ENCODE measurements around the gene TGFB2. TPM values are rescaled to one million over a fixed set of nuclear protein-coding genes. Genes with fewer than 3 reads are reported as not detected.

TGFB2 gene
- total RNA-seq, 1 donor from 2014 or later = 0.44 TPM

DNA sequence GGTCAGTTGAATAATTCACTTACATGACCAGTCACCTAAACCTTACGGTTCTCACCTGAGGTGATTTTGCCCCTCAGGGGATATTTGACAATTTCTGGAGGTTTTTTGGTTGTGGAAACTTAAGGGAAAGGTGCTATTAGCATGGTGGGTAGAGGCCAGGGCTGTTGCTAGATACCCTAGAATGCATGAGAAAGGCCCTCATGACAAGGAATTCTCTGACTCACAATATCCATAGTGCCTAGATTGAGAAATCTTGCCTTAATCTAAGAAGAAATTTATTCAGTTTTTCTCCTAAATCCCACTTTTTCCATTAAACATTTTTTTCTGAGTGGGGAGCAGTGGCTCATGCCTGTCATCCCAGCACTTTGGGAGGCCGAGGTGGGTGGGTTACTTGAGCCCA is 119.7 kb downstream of the TGFB2 start:
- ATAC-seq = no peak

DNA sequence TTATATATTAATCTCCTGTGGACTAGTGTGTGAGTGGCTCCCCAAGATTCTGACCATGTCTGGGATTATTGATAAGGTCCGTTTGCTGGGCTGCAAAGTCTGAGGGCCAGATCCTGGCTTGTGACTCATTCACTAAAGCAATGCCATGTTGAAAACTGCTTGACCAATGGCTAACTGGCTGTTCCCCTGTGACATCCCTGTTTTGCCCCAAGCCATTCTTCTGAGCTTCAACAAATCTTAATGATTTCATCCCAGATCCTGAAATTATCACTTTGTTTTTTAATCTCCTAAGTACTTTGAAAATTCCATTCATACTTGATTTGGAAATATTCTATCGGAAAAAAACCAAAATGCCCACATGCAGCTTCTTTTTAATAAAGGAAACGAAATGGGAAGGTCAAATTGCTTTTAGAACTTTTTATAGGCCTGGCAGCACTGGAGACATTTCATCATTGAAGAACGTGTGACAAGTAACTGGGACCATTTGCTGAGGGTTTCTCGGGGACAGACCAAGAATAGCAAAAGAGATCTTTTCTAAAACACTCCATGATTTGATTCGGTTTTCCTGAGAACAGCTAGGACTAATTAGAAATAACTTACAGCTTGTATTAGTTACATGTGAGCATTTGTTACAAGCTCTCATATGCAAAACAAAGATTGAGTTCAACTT is 121.3 kb downstream of the TGFB2 start:
- ATAC-seq = no peak

DNA sequence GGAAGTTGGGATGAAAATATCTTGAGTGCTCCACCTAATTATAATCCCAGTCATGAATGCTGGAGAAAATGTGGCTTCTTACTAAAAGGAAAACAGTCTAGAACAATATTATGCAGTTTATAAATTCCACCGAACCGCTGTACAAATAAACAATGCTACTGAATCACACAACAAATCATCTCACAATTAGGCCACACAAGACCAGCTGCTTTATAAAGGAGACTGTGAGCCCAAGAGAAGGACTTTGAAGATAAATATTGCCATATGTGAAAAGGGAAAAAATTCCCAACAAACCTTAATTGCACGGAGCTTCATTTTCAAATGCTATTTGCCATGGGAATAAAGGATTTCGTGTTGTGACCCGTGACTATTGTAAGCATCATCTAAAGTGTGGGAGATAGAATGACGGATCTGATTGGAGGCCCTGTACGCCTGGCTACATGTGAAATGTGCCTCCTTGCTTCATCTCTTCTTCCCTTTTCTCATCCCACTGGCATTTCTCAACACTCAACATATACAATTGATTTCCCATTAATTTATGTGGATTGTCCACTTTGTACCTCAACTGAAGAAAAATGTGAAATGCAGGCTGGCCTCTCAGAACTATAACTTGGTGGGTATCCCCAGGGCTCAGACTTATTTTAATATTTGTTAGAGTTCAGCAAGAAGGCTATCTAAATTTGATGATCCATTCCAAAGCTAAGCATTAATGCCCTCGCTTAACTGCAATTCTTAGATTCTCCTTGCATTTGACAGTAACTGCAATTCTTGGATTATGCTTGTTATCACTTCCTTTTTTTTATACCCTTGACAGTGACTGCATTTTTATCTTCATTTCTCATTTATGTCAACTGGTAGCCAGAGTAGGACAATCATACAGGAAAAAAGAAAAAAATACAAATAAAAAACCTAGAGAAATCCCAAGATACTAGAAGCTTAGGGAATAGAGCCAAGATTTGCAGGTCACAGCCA is 122.3 kb downstream of the TGFB2 start:
- ATAC-seq = no peak

DNA sequence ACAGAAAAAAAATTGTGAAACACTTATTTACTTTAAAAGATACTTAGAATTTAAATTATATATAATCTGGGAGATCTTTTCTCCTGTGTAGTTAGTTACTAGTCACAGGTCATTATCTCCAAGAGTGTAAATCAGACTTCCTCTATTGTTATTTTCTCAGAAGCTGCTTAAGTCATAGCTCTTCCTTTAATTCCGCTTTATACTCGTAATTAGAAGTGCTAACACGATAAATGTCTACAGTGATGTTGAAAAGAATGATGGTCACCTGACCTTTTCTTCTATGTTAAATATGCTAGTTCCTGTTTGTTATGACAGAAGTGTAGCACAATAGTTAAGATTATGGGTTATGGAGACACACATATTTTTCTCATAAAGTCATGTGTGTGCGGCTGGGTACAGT is 123.6 kb downstream of the TGFB2 start:
- no peak for ATAC-seq

DNA sequence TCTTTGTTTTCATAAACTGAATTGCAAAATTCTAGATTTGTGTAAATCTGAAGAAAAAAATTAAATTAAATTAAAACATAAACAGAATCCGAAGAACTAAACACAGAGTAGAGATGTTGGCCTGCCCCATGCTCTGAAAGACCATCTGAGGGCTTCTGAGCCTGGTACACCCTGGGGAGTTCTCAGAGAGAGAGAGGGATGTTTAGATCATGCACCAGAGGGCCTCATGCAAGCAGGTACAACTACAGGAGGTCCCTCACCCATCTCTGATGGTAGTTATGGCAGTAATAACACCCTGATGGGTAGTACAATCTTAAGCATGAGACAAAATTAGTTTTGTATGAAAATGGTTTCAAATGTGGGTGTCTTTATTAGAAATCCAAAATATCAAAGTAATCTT is 127.7 kb downstream of the TGFB2 start:
- ATAC-seq = no peak

DNA sequence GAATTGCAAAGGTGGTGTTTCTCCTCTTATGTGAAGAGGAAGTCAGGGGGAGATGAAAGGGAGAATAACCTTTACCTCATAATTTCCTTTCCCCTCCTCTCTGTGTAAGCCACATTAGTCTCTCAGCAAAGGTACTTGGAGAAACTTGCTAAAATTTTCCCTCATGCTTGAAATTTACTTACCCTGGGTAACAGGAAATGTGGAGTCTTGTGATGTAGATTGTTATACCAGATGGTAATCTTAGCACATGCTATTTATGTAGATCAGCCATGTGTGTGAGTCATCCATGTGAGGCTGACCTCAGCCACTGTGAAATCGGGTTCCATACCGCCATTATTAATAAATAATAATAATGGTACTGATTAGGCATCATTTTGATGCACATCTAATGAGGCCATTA is 128.4 kb downstream of the TGFB2 start:
- ATAC-seq = no peak

DNA sequence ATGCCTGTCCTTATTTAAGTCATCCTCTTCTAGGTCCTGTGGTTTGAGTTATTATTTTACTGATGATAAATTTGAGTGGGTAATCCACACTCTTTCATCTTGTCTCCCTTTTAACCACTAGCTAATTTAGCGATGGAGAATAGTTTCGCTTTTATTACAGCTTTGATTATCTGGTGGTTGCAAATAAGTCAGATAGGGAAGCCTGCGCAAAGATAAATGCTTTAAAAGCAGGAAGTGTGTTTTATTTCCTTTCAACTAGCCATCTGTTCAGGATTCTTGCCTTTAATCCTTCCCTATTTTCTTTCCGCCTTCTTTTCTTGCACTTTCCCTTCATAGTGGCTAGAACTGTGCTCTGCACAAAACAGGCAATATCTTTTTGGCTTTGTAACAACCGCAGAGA is 129.0 kb downstream of the TGFB2 start:
- no peak for ATAC-seq

DNA sequence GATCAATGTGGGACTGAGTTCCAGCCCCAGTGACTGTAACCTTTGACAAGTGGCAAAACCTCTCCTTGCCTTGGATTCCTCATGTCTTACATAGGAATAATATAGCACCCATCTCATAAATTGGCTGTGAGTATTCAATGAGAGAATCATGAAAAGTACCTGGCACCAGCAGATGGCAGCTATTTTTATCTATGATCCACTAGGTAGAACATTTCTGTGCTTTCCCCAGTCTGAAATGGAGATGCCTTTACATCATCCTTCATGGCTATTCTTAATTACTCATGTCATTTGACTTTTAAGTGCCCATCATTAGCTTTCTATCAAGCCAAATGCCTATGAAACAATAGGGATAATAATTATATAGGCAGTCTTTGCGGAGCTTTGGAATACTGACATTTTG is 130.1 kb downstream of the TGFB2 start:
- ATAC-seq = no peak

DNA sequence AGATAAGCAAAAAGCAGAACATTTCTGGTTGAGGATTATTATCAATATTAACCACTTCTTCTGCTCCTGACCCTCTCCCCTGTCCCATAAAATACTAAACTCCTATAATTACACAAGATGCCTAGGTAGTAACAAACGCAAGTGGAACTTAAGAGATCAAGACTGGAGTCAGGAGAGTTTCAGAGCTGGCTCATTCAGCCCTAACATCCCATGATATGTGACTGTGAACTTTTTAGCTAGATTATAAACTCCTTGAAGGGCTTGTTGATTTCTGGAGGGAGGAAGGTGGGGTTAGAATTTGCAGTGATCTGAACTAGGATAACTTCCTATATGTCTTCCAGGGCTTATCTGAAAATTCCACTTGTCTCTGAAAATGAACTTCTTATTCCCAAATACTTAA is 130.6 kb downstream of the TGFB2 start:
- ATAC-seq = no peak

DNA sequence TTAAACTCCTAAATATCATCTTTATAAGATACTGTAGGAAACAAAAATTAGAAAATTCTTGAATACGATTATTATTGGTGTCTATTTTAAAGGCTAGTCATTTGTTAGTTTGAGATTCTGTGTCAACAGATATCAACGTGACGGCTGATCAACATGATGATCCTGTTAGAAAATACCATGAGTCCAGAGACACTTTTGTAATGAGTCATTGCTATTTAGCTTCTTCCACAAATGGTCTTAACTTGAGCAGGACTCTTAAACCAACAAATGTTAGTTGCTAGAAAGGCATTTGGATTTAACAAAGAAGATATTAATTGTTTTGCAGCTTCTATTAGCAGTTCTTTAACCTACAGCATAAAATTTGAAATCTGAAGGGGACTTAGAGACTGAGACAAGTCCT is 131.2 kb downstream of the TGFB2 start:
- no peak for ATAC-seq

DNA sequence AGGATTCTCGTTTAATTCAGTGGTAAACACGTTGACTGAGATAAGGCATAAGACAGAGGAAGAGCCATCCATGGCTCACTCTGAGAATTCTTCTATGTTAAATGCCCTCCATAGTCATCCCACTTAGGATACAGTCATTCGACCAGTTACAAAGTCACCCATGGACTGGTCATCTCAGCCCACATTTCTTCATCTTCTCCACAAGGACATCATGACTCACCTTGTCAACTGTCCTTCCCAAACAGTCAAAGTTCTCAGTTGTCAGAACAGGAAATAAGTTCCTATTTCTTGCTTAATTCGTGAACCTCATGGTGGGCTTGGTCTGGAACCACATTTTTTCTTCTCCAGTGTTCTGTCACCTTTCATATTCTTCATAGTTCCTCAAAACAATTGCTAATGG is 133.2 kb downstream of the TGFB2 start:
- ATAC-seq = no peak

DNA sequence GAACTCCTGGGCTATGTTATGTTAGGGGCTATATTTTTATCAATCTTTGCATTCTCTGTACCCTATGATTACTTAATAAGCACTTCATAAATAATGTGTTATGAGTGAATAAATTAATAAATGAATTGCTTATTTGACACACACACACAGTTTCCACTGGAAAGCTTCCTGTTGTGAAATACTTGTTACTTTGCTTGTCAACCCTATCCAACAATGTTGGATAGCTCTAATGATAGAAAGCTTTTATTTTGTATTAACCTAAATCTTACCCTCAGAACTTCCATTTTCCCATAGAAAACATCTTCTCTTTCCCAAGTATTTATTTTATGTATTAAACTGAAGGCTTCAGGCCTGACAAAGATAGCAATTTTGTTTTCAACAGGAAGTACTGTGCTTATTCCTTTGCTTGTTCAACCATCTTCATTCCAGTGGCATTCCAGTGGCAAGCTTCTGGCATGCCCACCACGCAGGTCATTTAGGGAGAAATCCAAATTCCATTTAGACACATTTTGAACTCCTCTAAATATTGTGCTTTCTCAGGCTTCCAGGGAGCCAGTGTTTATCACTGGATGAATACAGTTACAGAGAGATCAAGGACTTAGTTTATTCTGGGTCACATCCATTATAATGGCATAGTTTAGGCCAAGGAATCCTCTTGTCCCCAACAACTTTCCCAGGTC is 134.4 kb downstream of the TGFB2 start:
- no peak for ATAC-seq

DNA sequence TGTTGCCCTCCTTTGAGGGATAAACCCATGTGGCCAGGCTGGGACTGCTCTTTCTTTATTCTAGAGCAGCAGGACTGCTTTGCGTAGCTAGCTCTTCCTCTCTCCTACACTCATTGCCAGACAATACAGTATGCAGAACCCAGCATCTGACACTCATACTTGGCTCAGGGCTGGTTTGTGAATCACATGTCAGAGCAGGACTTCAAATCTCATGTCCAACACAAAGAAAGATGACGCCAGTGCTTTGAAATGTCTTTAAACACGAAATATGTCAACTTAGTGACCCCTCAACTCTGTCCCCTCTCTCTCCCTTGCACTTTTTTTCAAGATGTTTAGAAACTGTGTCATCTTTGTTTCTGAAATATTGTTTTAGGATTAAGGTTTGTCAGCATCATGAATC is 135.0 kb downstream of the TGFB2 start:
- peak; percentile 77 for ATAC-seq

DNA sequence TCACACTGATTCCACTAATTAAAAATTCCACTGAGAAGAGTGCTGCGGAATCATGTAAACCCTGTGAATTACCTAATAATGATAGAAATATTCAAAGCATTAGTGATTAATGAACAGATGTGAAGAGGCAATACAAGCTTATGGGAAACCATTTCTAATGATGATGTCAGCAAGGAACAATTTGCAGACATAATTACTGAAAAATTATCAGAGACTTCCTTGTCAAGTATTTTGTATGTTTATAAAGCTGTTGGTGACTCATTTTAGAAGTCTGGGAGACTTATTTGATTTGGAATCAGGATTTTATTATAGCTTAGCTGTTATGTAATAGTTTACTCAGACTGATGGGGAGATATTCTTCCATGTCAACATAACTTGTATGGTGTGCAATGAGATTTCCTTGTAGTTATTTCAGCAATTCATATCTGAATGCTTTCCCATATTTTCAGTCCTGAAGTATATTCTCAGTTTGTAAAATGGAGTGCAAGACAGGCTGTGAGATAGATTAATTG is 135.5 kb downstream of the TGFB2 start:
- ATAC-seq = peak; percentile 69

DNA sequence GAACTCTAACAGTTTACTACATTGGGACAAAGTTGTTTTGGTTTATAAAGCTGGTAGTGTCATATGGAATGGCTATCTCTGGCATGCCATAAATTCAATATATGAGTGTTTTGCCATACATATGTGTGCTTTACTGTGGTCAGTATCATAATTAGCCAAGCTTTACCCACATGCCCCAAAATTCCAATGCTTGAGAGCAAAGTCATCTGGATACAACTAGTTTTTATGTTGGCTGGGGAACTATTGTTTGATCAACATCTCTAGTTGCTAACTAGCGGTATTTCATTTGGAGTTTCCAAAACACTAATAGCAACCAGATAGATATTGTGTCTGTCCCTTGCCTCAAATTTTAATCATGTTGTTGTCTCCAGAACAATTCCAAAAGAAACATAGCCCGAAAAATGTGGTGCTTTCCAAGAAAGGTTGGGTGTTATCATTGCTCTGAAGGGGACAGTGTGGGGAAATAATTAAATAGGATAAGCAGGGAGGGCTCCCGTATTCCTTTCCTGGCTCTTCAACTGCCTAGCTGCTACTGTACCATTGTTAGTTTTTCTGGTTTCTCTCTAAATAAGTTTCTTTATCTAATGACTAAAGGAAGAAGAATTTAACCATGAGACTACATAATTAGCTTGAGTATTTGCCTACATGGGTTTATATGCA is 136.1 kb downstream of the TGFB2 start:
- no peak for ATAC-seq

DNA sequence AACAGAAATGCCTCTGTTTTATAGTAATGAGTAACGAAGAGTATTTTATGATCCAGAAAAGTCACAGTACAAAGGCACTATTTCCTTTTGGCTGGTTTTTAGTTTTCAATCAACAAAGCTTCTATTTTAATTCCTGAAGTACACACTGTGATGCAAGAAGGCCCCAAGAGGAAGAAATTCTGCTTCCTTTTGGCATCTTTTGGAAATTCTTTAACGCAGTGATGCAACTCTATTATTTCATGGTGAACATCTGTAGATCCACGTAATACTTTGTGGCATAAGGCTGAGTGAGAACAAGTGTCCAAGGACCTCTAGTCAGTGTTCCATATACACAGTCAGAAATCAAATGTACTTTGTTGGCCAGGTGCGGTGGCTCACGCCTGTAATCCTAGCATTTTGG is 137.5 kb downstream of the TGFB2 start:
- no peak for ATAC-seq

DNA sequence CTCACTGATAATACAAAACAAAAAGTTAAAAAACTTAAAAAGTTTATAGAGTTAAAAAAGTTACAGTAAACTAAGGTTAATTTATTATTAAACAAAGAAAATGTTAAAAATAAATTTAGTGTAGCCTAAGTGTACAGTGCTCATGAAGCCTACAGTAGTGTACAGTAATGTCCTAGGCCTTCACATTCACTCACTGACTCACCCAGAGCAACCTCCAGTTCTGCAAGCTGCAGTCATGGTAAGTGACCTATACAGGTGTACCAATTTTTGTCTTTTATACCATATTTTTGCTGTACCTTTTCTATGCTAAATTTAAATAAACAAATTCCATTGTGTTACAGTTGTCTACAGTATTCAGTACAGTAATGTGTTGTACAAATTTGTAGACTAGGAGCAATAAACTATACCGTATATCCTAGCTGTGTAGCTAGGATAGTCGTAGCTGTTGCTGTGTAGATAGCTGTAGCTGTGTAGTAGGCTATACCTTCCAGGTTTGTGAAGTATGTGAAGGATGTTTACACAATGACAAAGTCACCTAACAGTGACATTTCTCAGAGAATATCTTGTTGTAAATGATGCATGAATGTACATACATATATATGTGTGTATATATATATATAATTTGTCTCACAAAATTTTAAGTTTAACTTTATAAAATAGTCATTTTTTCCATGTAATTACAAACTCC is 140.2 kb downstream of the TGFB2 start:
- no peak for ATAC-seq

DNA sequence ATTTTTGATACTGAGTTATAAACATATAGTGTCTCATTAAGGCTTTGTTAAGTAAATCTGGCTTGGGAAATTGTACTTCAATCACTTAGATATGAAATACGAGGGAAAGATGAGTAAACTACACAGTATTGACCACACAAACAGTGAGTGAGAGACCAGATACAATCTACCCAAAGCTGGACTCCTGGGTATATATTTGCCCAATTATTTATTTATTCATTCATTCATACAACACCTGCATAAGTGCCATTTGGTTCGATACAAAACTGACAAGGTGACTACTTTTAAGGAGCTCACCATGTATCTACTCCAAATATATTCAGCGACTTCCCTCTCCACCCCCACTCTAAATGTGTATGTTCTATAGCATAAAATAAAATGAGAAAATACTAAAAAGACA is 143.4 kb downstream of the TGFB2 start:
- no peak for ATAC-seq

DNA sequence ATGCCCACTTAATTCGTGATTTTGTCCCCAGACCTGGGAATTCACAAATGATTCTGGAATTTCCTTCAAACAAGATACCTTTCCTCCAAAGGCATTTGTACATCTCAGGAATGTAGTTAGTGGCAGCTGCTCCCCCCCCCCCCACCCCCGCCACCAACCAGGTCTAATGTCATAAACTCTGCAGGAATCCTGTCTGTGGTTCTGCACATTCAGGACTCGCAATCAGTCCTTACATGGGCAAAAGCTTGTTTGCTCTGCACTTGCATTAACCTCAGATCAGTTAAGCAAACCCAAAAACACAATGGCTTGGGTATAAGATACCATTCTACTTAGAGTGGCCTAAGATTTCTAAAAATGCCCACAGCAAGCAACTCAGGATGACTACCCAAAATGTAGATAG is 143.8 kb downstream of the TGFB2 start:
- ATAC-seq = no peak

DNA sequence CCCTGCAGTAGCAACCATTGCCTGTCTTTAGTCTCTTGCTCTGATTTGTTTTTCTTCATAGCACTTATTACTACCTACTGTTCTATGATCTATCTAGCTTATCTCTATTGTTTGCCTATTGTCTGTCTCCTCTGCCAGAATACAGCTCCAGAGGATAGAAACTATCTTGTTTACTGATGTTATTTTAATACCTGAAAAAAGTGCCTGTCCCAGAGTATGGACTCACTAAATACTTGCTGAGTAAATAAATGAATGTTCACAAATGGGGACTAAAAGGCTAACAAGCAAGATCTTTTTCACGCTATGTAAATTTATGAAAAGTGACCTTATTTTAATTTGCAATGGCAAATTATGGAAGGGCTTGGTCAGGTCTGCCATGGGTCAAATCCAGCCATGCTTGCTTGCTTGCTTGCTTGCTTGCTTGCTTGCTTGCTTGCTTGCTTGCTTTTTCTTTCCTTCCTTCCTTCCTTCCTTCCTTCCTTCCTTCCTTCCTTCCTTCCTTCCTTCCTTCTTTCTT is 145.3 kb downstream of the TGFB2 start:
- ATAC-seq = no peak

DNA sequence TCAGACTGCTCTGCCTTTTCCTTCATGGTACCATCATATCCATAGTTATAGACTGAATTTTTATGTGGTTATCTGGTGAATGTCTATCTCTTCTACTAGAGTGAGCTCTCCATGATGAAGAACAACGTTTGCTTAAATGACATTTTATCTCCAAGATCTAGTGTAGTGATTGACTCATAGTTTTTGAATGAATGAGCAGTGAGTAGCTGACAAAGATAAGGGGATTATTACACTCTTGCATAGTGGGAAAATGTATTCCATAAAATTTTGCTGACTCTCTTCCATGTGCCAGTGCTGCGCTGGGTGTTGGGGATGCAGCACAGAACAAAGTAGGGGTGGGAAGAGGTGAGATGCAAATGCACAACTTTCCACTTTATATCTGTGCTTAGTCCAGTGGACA is 147.7 kb downstream of the TGFB2 start:
- ATAC-seq = no peak

DNA sequence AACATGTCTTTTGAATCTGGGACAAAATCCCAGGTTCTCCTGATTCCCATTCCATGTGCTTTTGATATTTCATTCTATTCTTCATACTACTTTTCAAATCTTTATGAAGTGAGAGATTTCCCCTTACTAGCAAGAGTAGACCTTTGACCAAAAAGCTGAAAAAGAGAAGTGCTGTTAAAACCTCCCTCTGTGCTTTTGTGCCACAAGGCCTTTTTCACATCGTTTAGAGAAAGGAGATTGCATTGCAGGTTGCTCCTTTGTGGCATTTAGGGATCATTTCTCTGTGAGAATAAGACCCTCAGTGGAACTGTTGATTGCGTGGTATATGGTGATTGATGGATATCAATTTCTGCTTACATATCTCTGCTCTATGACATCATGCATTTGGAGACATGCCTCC is 148.8 kb downstream of the TGFB2 start:
- ATAC-seq = no peak
